GM12878 (cell line): ENCODE results near the gene WASHC2C. TPM values are rescaled to one million over a fixed set of nuclear protein-coding genes. Genes with fewer than 3 reads are reported as not detected.
"Not testable (repeated sequence)": the region's sequence is repeated elsewhere in the genome, so short reads cannot be mapped to it uniquely, and the experiment has no call there.

ENCODE experiments used
- ATAC-seq: fragments of 200-7000 bp; cut with Tn5 transposase; 3 replicates; pipeline ENCODE4 v1.9.1; 2020; ENCODE audit warnings: mild to moderate bottlenecking, moderate library complexity
- BruUV-seq: library from RNA; stranded (reverse); fragments of 400-500 nt; replicated peaks from 2 replicates; lab custom pipeline; 2021; lab: Mats Ljungman, UMichigan
- CTCF ChIA-PET: fragments of 300-600 bp; sonication (Branson Sonifier 250); formaldehyde crosslinking; extraction: SDS; loops from one replicate; lab custom pipeline; 2021; ENCODE audit warnings: inconsistent platforms; lab: Yijun Ruan, JAX
- POLR2A ChIA-PET: fragments of 350-600 bp; formaldehyde crosslinking; extraction: SDS; loops from one replicate; lab custom pipeline; 2021; ENCODE audit warnings: inconsistent platforms; lab: Charles Lee
- RAD21 ChIA-PET: fragments of 300-600 bp; sonication (Branson Sonifier 250); formaldehyde crosslinking; loops from one replicate; lab custom pipeline; 2023; ENCODE audit warnings: antibody characterized with exemption; ENCODE audit not compliant: unreplicated experiment; lab: Charles Lee
- SMC1A ChIA-PET: fragments of 300-600 bp; sonication (Branson Sonifier 250); formaldehyde crosslinking; loops from one replicate; lab custom pipeline; 2023; ENCODE audit not compliant: unreplicated experiment, uncharacterized antibody; lab: Charles Lee
- DNase-seq: peaks from one replicate; pipeline ENCODE4 v3.0.0-alpha.2; 2011; ENCODE audit warnings: low read depth, low spot score
- FAIRE-seq: peaks from 3 replicates; lab custom pipeline; 2011; peaks lifted over from hg19 to GRCh38; lab: Jason Lieb, UNC
- H2AFZ ChIP-seq: 2 replicates; pipeline ENCODE4 v1.6.0; 2011; ENCODE audit warnings: low read depth, low read length, control low read depth; ENCODE audit not compliant: control insufficient read depth
- H3K27ac ChIP-seq: 2 replicates; pipeline ENCODE4 v1.5.1; 2011; ENCODE audit warnings: control low read depth; ENCODE audit not compliant: control insufficient read depth, insufficient read depth
- H3K27me3 ChIP-seq, 2 experiments: replicated peaks in 1 of 2; 2 replicates each; pipeline versions ENCODE4 v1.6.0 to v1.6.1; 2011; ENCODE audit warnings: low read length in 1 of 2; ENCODE audit not compliant: control insufficient read depth in 2 of 2, insufficient read depth in 2 of 2
- H3K36me3 ChIP-seq, 2 experiments: 2 replicates each; pipeline ENCODE4 v1.5.1; 2011; ENCODE audit warnings: low read length in 1 of 2; ENCODE audit not compliant: control insufficient read depth in 2 of 2, insufficient read depth in 2 of 2
- H3K4me1 ChIP-seq: 2 replicates; pipeline ENCODE4 v1.6.1; 2011; ENCODE audit warnings: mild to moderate bottlenecking, low read length, moderate library complexity, mixed read lengths; ENCODE audit not compliant: control insufficient read depth, insufficient read depth
- H3K4me2 ChIP-seq: 2 replicates; pipeline ENCODE4 v1.6.0; 2011; ENCODE audit warnings: control low read depth; ENCODE audit not compliant: control insufficient read depth, insufficient read depth
- H3K4me3 ChIP-seq: fragments of 200-600 bp; sonication (generic); 2 replicates; pipeline ENCODE4 v1.5.1; 2016
- H3K79me2 ChIP-seq: 2 replicates; pipeline ENCODE4 v1.6.0; 2011; ENCODE audit warnings: low read length; ENCODE audit not compliant: control insufficient read depth, insufficient read depth
- H3K9ac ChIP-seq: 2 replicates; pipeline ENCODE4 v1.8.0; 2011; ENCODE audit warnings: low read length, control low read depth, mixed read lengths; ENCODE audit not compliant: control insufficient read depth, insufficient read depth
- H3K9me3 ChIP-seq: replicated peaks from 3 replicates; pipeline ENCODE4 v1.5.1; 2011; ENCODE audit warnings: mild to moderate bottlenecking, low read length; ENCODE audit not compliant: control insufficient read depth, insufficient read depth
- H4K20me1 ChIP-seq: 2 replicates; pipeline ENCODE4 v1.6.0; 2011; ENCODE audit not compliant: control insufficient read depth, insufficient read depth
- BHLHE40 ChIP-seq, 2 experiments: fragments of 450-650 bp in 1 of 2; IDR thresholded peaks; 2 replicates each; pipeline ENCODE4 v1.6.1; 2011 to 2017; ENCODE audit warnings: low read depth in 2 of 2, borderline replicate concordance in 1 of 2, improper control_type of control experiment in 1 of 2, low read length in 1 of 2, mild to moderate bottlenecking in 1 of 2
- IKZF2 ChIP-seq, 2 experiments: fragments of 450-650 bp; IDR thresholded peaks; 2 replicates each; pipeline ENCODE4 v1.6.1; 2017; ENCODE audit warnings: mild to moderate bottlenecking in 2 of 2, moderate library complexity in 2 of 2
- MEF2B ChIP-seq: fragments of 450-650 bp; IDR thresholded peaks from 2 replicates; pipeline ENCODE4 v1.6.1; 2018; ENCODE audit warnings: mild to moderate bottlenecking, moderate library complexity; ENCODE audit not compliant: partially characterized antibody, poor library complexity, severe bottlenecking
- NBN ChIP-seq: fragments of 450-650 bp; IDR thresholded peaks from 2 replicates; pipeline ENCODE4 v1.6.1; 2016
- RAD51 ChIP-seq: fragments of 450-650 bp; IDR thresholded peaks from 2 replicates; pipeline ENCODE4 v1.6.1; 2016; ENCODE audit warnings: moderate library complexity, mild to moderate bottlenecking, inconsistent platforms
- WGBS: methylation state at CpG from one replicate; pipeline ENCODE4 v1.1.6; 2016; ENCODE audit warnings: low lambda C conversion rate; ENCODE audit not compliant: insufficient replicate concordance, insufficient coverage; ENCODE audit errors: missing lambda C conversion rate; 5-methylcytosine and 5-hydroxymethylcytosine counted together
- in situ Hi-C: fragments of 300-500 bp; cut with MboI; formaldehyde crosslinking; loops from 9 replicates; pipeline ENCODE4 v1.14.3; 2018; ENCODE audit warnings: mixed read lengths
- intact Hi-C: fragments of 100-400 bp; cut with micrococcal nuclease; formaldehyde crosslinking; loops from one replicate; pipeline ENCODE4 v1.14.2; 2022; ENCODE audit not compliant: unreplicated experiment
- polyA plus RNA-seq, 11 experiments: library from polyadenylated mRNA; depleted of rRNA in 4 of 11; unstranded in 6 of 11; stranded (reverse) in 5 of 11; fragments of >200 nt; fragmentation: Nextera tagmentation in 4 of 11; fragmentation: Illumina TruSeq in 1 of 11; extraction: Ambion mirVana in 4 of 11; extraction: Trizol in 1 of 11; gene quantifications; 1 replicate in 1 of 11; 2 replicates in 10 of 11; pipeline versions ENCODE4 v1.2.1 to v1.2.3, GENCODE V29; 2011 to 2016; ENCODE audit warnings: inconsistent platforms in 2 of 11, missing spikeins in 2 of 11, low read depth in 1 of 11
- total RNA-seq, 4 experiments: library from RNA; depleted of rRNA in 3 of 4; stranded (reverse); fragments of >200 nt in 3 of 4; fragmentation: Illumina TruSeq in 1 of 4; extraction: Trizol in 1 of 4; gene quantifications; 2 replicates each; pipeline versions ENCODE4 v1.2.1 to v1.2.3, GENCODE V29; 2013 to 2021
- TF ChIP-seq, protein P1 (sequence below): fragments of 450-650 bp; IDR thresholded peaks from 2 replicates; pipeline ENCODE4 v1.6.1; 2017; ENCODE audit warnings: low read depth, mild to moderate bottlenecking, moderate library complexity

Gene WASHC2C
- total and polyA plus RNA-seq, 10 of the 15 experiments (the other 5 are each of a cell fraction or from before 2014, with no cell fraction given) = 3.3 to 30.6 (median 22.9) TPM

DNA sequence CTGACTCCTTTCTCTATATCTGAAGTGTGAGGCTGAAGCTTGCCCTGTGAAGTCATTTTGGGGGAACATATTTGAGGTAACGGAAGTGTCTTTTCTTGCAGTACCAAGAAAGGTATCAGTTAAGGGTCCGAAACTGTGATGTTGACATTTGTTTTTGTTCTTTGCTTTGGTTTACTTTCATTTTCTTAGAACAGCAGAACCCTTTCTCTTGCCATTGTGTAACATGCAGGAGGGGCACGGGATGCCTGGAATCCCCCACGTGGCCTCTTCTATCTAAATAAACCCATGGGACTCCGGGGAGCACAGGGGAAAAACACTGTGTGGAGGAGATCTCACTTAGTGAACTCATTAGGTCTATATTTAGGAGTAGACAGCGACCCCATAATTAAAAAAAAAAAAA is 34.6 kb downstream of the WASHC2C start:
- FAIRE-seq = not testable (repeated sequence)
- 41% methylated on average over 5 of the region's 6 CpGs for WGBS

DNA sequence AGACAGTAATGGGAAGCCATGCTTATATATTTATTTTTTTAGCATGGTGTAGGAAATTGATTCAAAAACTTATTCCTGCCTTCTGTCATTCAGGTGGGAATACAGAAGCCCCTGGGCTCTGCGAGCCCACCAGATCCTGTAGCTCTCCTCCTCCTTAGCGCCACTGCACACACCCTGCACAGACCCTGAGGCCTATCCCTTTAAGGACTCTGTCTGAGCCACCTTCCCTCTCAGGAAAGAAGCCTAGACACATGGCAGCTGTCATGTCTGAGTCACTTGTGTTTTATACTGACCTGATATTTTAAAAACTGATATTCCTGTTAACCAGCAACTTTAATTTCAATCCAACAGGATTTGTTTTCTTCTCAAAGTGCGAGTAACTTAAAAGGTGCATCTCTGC is 36.0 kb downstream of the WASHC2C start:
- DNase-seq, BruUV-seq, H4K20me1 ChIP-seq, H3K4me2 ChIP-seq, H3K36me3 ChIP-seq, H3K9me3 ChIP-seq, H3K4me3 ChIP-seq, H2AFZ ChIP-seq, FAIRE-seq, SMC1A ChIA-PET, H3K27ac ChIP-seq, H3K79me2 ChIP-seq, RAD21 ChIA-PET, in situ Hi-C loops, H3K4me1 ChIP-seq, intact Hi-C loops, CTCF ChIA-PET, H3K27me3 ChIP-seq, H3K9ac ChIP-seq, ATAC-seq: not testable (repeated sequence)
- 100% methylated on average over 2 of the region's 3 CpGs for WGBS
- POLR2A ChIA-PET = interaction anchor here (0.6 kb wide), 1 partner anchor 1746 kb away, joined by 3 read pairs; no protein-coding TSS in a partner anchor

More for the DNA sequence above, 34.6 kb downstream of the WASHC2C start:
- H3K36me3 ChIP-seq, BruUV-seq, DNase-seq, H3K4me1 ChIP-seq, H2AFZ ChIP-seq, H3K4me3 ChIP-seq, H4K20me1 ChIP-seq, H3K27me3 ChIP-seq, H3K79me2 ChIP-seq, in situ Hi-C loops, RAD21 ChIA-PET, SMC1A ChIA-PET, H3K9ac ChIP-seq, H3K4me2 ChIP-seq, CTCF ChIA-PET, intact Hi-C loops, H3K27ac ChIP-seq, H3K9me3 ChIP-seq: not testable (repeated sequence)
- peak; percentile 95 for ATAC-seq
- POLR2A ChIA-PET = interaction anchor here (0.6 kb wide), 1 partner anchor 85 kb away, joined by 4 read pairs; no protein-coding TSS in a partner anchor
- TF ChIP-seq BHLHE40 (IDR thresholded peaks at IDR 0.05; ENCODE audit: borderline replicate concordance in 1 of 2, low read depth in 2 of 2, low read length in 1 of 2) (peak; percentile 18 to 82; a peak in 3 of 4 replicates), RAD51 (peak; percentile 75), NBN (0 out of 2 replicates have a peak, but pooled peaks have one; percentile 17), IKZF2 (IDR thresholded peaks at IDR 0.05) (peak in 1 of 2 experiments; percentile 16; a peak in 1 of 4 replicates), MEF2B (peak; percentile 62)
- TF ChIP-seq, protein P1, sequence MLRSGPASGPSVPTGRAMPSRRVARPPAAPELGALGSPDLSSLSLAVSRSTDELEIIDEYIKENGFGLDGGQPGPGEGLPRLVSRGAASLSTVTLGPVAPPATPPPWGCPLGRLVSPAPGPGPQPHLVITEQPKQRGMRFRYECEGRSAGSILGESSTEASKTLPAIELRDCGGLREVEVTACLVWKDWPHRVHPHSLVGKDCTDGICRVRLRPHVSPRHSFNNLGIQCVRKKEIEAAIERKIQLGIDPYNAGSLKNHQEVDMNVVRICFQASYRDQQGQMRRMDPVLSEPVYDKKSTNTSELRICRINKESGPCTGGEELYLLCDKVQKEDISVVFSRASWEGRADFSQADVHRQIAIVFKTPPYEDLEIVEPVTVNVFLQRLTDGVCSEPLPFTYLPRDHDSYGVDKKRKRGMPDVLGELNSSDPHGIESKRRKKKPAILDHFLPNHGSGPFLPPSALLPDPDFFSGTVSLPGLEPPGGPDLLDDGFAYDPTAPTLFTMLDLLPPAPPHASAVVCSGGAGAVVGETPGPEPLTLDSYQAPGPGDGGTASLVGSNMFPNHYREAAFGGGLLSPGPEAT = peak; percentile 39; the same call in 1 of the 2 replicates
- TF ChIP-seq, all 136 proteins: peak for 6; not testable (repeated sequence) for 130

DNA sequence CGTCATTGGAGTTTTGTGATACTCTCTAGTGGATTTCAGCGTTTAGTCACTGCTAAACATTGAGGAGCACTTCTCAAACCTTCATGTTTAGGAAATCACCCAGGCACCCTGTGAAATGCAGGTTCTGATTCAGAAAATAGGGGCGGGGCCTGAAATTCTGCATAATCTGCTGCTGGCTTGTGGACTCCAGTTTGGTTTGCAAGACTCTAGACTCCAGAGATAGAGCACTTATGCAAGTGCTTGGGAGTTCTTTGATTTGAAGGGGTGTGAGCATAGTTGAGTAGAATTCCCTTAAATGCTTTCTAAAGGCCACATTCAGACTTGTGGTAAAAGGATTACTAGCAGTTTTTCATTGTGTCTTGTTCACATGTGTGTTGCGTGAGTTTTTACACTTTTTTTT is 41.3 kb downstream of the WASHC2C start:
- FAIRE-seq, H3K9ac ChIP-seq, H4K20me1 ChIP-seq, ATAC-seq, intact Hi-C loops, H3K27me3 ChIP-seq, RAD21 ChIA-PET, in situ Hi-C loops, H3K4me2 ChIP-seq, H3K36me3 ChIP-seq, CTCF ChIA-PET, H2AFZ ChIP-seq, H3K4me1 ChIP-seq, BruUV-seq, H3K27ac ChIP-seq, H3K9me3 ChIP-seq, DNase-seq, H3K4me3 ChIP-seq, H3K79me2 ChIP-seq, POLR2A ChIA-PET, SMC1A ChIA-PET: not testable (repeated sequence)
- WGBS = 84% methylated on average over 3 of the region's 4 CpGs
